Neural cell (in vitro differentiated cells): ENCODE measurements around the gene DNAI4.

Experiments
- EP300 ChIP-seq: fragments of 450-650 bp; conservative IDR thresholded peaks from 2 replicates; pipeline ENCODE4 v1.6.1; 2014; ENCODE audit warnings: antibody characterized with exemption, mild to moderate bottlenecking, moderate library complexity; ENCODE audit not compliant: poor library complexity, severe bottlenecking
- EZH2 ChIP-seq: fragments of 200-600, 300-800 bp; shearing (Covaris generic), sonication (generic); IDR thresholded peaks from 2 replicates; pipeline ENCODE4 v1.6.1; 2014; ENCODE audit warnings: antibody characterized with exemption, low read length, borderline replicate concordance, mild to moderate bottlenecking; ENCODE audit not compliant: insufficient read depth, poor library complexity, severe bottlenecking
- MXI1 ChIP-seq: fragments of 450-650 bp; conservative IDR thresholded peaks from 2 replicates; pipeline ENCODE4 v1.6.1; 2014; ENCODE audit warnings: antibody characterized with exemption, mild to moderate bottlenecking; ENCODE audit not compliant: poor library complexity, severe bottlenecking
- POLR2AphosphoS5 ChIP-seq: IDR thresholded peaks from 2 replicates; pipeline ENCODE4 v1.6.1; 2012
- RAD21 ChIP-seq: fragments of 450-650 bp; conservative IDR thresholded peaks from 2 replicates; pipeline ENCODE4 v1.6.1; 2014; ENCODE audit warnings: antibody characterized with exemption, mild to moderate bottlenecking, moderate library complexity
- SMC3 ChIP-seq: fragments of 450-650 bp; conservative IDR thresholded peaks from 2 replicates; pipeline ENCODE4 v1.6.1; 2014; ENCODE audit warnings: antibody characterized with exemption, mild to moderate bottlenecking, moderate library complexity; ENCODE audit not compliant: poor library complexity
- TAF1 ChIP-seq: IDR thresholded peaks from 2 replicates; pipeline ENCODE4 v1.6.1; 2012; ENCODE audit warnings: low read depth
- TF ChIP-seq, protein P1 (sequence below): fragments of 450-650 bp; IDR thresholded peaks from 2 replicates; pipeline ENCODE4 v1.5.1; 2014; ENCODE audit warnings: antibody characterized with exemption, mild to moderate bottlenecking, moderate library complexity; ENCODE audit not compliant: poor library complexity, severe bottlenecking
- TF ChIP-seq, protein P2 (sequence below): IDR thresholded peaks from 2 replicates; pipeline ENCODE4 v1.6.1; 2012; ENCODE audit warnings: borderline replicate concordance

DNA sequence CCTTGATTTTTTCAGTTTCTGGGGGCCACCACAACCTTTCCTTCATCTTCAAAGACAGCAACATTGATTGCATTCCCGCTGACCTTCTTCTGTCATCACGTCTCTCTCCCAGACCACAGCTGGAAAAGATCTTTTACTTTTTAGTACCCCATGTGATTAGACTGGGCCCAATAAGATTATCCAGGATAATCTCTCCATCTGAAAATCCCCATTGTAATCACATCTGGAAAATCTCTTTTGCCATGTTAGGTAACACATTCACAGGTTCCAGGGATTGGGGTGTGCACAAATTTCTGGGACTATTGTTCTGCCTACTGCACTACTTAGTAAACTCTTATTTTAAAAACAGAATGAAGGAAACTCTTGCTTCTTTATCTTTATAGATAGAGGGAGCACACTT, 76.5 kb downstream of the DNAI4 start:
- TF ChIP-seq EP300 (no peak), POLR2AphosphoS5 (no peak), MXI1 (no peak), EZH2 (no peak), TAF1 (no peak), RAD21 (no peak), SMC3 (no peak)
- TF ChIP-seq, protein P1, sequence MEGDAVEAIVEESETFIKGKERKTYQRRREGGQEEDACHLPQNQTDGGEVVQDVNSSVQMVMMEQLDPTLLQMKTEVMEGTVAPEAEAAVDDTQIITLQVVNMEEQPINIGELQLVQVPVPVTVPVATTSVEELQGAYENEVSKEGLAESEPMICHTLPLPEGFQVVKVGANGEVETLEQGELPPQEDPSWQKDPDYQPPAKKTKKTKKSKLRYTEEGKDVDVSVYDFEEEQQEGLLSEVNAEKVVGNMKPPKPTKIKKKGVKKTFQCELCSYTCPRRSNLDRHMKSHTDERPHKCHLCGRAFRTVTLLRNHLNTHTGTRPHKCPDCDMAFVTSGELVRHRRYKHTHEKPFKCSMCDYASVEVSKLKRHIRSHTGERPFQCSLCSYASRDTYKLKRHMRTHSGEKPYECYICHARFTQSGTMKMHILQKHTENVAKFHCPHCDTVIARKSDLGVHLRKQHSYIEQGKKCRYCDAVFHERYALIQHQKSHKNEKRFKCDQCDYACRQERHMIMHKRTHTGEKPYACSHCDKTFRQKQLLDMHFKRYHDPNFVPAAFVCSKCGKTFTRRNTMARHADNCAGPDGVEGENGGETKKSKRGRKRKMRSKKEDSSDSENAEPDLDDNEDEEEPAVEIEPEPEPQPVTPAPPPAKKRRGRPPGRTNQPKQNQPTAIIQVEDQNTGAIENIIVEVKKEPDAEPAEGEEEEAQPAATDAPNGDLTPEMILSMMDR: no peak
- TF ChIP-seq, protein P2, sequence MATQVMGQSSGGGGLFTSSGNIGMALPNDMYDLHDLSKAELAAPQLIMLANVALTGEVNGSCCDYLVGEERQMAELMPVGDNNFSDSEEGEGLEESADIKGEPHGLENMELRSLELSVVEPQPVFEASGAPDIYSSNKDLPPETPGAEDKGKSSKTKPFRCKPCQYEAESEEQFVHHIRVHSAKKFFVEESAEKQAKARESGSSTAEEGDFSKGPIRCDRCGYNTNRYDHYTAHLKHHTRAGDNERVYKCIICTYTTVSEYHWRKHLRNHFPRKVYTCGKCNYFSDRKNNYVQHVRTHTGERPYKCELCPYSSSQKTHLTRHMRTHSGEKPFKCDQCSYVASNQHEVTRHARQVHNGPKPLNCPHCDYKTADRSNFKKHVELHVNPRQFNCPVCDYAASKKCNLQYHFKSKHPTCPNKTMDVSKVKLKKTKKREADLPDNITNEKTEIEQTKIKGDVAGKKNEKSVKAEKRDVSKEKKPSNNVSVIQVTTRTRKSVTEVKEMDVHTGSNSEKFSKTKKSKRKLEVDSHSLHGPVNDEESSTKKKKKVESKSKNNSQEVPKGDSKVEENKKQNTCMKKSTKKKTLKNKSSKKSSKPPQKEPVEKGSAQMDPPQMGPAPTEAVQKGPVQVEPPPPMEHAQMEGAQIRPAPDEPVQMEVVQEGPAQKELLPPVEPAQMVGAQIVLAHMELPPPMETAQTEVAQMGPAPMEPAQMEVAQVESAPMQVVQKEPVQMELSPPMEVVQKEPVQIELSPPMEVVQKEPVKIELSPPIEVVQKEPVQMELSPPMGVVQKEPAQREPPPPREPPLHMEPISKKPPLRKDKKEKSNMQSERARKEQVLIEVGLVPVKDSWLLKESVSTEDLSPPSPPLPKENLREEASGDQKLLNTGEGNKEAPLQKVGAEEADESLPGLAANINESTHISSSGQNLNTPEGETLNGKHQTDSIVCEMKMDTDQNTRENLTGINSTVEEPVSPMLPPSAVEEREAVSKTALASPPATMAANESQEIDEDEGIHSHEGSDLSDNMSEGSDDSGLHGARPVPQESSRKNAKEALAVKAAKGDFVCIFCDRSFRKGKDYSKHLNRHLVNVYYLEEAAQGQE: no peak
